ENCODE results near the gene RANBP17.
A peak's percentile ranks its signal among the peaks of the same experiment; 100 is the strongest.

The RANBP17 gene

DNA sequence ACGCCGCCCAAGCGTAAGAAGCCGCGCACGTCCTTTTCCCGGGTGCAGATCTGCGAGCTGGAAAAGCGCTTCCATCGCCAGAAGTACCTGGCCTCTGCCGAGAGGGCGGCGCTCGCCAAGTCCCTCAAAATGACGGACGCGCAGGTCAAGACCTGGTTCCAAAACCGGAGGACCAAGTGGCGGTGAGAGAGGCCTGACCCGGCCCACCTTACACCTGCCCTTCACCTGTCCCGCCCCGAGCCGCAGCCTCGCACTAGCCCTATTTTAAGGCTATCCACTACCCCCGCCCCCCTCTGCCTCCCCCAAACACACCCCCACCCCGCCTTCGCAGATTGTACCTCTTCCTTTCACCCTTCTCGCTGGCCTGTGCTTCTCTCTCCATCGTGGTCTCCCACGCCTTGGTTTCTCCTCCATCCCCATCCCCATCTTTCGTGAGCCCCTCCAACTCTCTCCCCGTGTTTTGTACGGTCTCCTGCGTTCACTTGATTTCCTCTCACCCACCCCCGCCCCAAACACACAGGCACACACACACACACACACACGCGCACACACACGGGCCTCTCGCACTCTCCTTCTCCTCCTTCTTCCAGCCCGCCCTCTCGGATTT is 448.5 kb downstream of the RANBP17 start:
- Histone ChIP-seq H3K27ac (no peak overlapping the region), H3K36me3 (no peaks in the 10 kb centered on the region), H3K4me1 (peaks cover 0 to 61% (median 48%) of the 10 kb centered on the region in 4 donors), H3K4me3 (no peak overlapping the region), H3K27me3 (peaks cover 3 to 98% of the 10 kb centered on the region in 2 donors), H3K9me3 (no peaks in the 10 kb centered on the region)
- no peak for TF ChIP-seq CTCF (IDR thresholded peaks at IDR 0.05)
- intact Hi-C loops (cut with DNase I; ENCODE audit: low total_unique reads), result no loop called here
- DNase-seq, result peak in 1 of 2 donors; percentile 58

DNA sequence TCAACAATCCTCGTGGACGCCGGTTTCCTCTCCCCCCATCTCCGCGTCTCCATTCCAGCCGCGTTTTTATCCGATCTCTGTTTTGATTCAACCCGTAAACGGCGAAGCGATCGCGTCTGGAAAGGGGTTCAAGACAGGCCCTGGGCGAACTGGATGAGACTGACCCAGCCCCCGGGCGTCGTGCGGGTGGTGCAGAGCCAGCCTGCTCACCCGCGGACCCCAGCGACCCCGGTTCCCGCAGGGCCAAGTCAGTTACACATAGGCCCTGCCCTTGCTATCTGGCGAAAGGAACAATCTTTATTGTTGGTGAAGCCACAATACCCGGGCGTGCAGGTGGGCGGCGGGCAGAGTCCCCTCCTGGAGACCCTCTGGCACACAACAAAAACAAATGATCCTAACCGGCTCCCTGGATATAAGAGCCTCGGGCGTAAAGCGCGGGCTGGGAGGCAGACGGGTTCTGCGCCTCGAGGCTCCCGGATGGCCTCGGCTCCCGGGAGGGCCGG is 449.1 kb downstream of the RANBP17 start:
- DNase-seq, result peak in 1 of 2 donors; percentile 44
- TF ChIP-seq CTCF (IDR thresholded peaks at IDR 0.05), result no peak
- H3K4me1 ChIP-seq, result peaks cover 0 to 67% (median 54%) of the 10 kb centered on the region in 4 donors
- no peaks in the 10 kb centered on the region for H3K36me3 ChIP-seq
- intact Hi-C loops (cut with DNase I; ENCODE audit: low total_unique reads), result no loop called here
- H3K27ac ChIP-seq, result no peak overlapping the region
- no peaks in the 10 kb centered on the region for H3K9me3 ChIP-seq
- peaks cover 3 to 99% of the 10 kb centered on the region in 2 donors for H3K27me3 ChIP-seq
- H3K4me3 ChIP-seq, result peak overlapping the region in 1 of 2 donors; percentile 21

DNA sequence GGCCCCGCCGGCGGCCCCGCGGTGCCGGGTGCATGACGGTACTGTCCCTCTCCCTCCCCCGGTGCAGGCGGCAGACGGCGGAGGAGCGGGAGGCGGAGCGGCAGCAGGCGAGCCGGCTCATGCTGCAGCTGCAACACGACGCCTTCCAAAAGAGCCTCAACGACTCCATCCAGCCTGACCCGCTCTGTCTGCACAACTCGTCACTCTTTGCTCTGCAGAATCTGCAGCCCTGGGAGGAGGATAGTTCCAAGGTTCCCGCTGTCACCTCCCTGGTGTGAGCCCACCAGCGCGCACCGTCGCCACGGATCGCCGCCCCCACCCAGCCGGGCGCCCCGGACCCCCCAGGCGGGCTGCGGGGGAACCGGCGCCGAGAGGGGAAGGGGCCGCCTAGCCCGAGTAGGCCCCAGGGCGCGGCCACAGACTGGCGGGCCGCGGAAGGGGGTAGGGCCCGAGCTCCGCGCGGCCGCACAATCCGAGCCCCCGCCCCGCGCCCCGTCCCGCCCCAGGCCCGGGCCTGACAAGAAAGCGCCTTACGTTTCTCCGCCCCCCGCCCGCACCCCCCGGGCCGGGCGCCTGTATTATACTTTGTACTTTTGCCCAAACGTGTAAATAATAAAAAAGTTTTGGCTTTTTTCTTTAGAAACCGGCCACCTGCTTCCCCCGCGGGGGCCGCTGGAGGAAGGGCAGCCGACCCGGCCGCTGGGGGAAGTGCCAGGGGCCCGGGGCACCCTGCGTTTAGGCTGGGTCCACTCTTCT is 449.7 kb downstream of the RANBP17 start:
- Histone ChIP-seq H3K27me3 (peaks cover 3 to 100% of the 10 kb centered on the region in 2 donors), H3K27ac (no peak overlapping the region), H3K4me1 (peaks cover 0 to 73% (median 60%) of the 10 kb centered on the region in 4 donors), H3K4me3 (peak overlapping the region in 1 of 2 donors; percentile 21), H3K9me3 (no peaks in the 10 kb centered on the region), H3K36me3 (no peaks in the 10 kb centered on the region)
- peak in 1 of 2 donors; percentile 64 for DNase-seq
- no peak for TF ChIP-seq CTCF (IDR thresholded peaks at IDR 0.05)
- intact Hi-C loops (cut with DNase I; ENCODE audit: low total_unique reads), result no loop called here

DNA sequence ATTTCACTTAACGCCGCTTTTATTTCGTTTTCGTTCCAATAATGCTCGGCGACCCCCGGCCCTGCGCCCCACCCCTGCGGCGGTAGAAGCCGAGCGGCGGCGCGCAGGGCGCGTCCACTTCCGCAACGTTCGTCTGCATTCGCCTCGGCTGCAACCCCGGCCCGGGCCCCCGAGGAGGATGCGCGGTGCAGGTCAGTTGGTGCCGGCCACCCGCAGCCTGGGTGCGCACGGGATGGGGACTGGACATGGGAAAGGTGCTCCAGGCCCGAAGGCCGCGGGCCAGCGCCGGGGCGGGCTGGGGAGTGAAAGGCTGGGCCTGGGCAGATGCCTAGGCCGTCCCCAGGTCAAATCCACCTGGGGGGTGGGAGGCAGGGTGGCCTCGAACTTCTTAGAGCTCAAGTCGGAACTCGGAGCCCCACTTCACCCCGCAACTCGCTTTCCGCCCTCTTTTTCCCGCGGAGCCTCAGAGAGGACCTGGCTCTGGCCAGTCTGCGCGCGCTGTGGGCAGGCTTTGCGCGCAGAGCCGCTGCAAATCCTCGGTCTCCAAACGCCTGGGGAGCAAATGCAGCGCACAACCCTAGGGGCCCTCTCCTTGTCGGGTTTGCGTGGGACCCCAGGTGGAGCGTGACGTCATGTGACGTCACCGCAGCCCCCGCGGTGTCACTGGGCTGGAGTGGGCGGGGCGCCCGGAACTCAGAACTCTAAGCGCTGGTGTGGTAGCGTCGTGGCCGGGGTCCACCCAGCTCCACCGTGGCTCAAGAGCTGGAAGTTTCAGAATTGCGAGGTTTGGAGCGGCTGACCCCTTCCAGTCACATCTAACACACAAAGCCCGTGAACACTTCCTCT is 450.5 kb downstream of the RANBP17 start:
- Histone ChIP-seq H3K27ac (no peak overlapping the region), H3K9me3 (no peaks in the 10 kb centered on the region), H3K4me3 (peak overlapping the region in 1 of 2 donors; percentile 21), H3K4me1 (peaks cover 0 to 79% (median 66%) of the 10 kb centered on the region in 4 donors), H3K36me3 (no peaks in the 10 kb centered on the region), H3K27me3 (peaks cover 3 to 100% of the 10 kb centered on the region in 2 donors)
- DNase-seq, result peak in 1 of 2 donors; percentile 64
- no peak for TF ChIP-seq CTCF (IDR thresholded peaks at IDR 0.05)
- intact Hi-C loops (cut with DNase I; ENCODE audit: low total_unique reads), result no loop called here

DNA sequence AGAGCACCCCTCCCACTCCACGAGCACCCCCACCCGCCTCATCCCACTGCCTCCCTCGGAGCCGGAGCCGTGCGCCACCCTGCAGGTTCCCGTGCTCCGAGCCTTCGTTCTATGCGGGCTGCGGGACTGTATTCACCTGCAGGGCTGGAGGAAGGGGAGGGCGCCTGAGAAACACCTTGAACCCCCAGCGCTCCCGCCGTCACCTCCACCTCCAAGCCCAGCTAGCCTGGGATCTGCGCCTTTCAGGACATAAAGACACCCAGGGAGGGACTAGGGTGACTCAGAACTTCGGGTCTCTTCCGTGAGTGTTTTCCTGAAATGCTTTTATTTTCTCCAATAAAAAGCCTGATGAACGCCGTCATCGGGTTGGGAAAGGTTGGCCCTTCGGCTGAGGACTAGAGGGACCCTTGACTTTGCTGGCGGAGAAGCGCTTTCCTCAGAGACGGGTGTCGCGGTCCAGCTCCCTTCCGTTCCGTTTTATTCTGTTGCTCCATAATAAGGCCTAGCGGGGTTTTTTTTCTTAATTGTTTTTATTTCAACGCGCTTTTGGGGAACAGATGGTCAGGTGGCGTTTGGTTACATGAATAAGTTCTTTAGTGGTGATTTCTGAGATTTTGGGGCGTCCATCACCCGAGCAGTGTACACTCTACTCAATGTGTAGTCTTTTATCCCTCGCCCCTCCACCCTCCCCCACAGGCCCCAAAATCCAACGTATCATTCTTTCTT is 451.8 kb downstream of the RANBP17 start:
- no peak overlapping the region for H3K27ac ChIP-seq
- no peaks in the 10 kb centered on the region for H3K9me3 ChIP-seq
- no peak overlapping the region for H3K4me3 ChIP-seq
- no peaks in the 10 kb centered on the region for H3K36me3 ChIP-seq
- H3K4me1 ChIP-seq, result peaks cover 0 to 73% (median 64%) of the 10 kb centered on the region in 4 donors
- peaks cover 0 to 100% of the 10 kb centered on the region in 2 donors for H3K27me3 ChIP-seq
- no peak for TF ChIP-seq CTCF (IDR thresholded peaks at IDR 0.05)
- intact Hi-C loops (cut with DNase I; ENCODE audit: low total_unique reads), result no loop called here
- DNase-seq, result peak in 1 of 2 donors; percentile 38

Data from tibial artery (tissue), 4 donors.